HepG2 (cell line): ENCODE results near the gene NID1. TPM values are rescaled to one million over a fixed set of nuclear protein-coding genes. Genes with fewer than 3 reads are reported as not detected.

Experiments used
- FOSL2 ChIP-seq: sonication (generic); formaldehyde crosslinking; IDR thresholded peaks from 2 replicates; pipeline ENCODE4 v1.4.0; 2020; ENCODE audit warnings: missing genetic modification reagents
- FOXO1 ChIP-seq: sonication (generic); formaldehyde crosslinking; IDR thresholded peaks from 2 replicates; pipeline ENCODE4 v1.4.0; 2020; ENCODE audit warnings: missing genetic modification reagents
- IRX3 ChIP-seq: sonication (generic); formaldehyde crosslinking; IDR thresholded peaks from 2 replicates; pipeline ENCODE4 v1.8.1; 2023; ENCODE audit warnings: mild to moderate bottlenecking, low read depth, missing genetic modification reagents, borderline replicate concordance
- KLF12 ChIP-seq: sonication (generic); formaldehyde crosslinking; IDR thresholded peaks from 2 replicates; pipeline ENCODE4 v1.4.0; 2020; ENCODE audit warnings: missing genetic modification reagents, borderline replicate concordance
- PLRG1 ChIP-seq: fragments of 450-650 bp; conservative IDR thresholded peaks from 2 replicates; pipeline ENCODE4 v1.6.1; 2016
- SP1 ChIP-seq, 2 experiments: fragments of 450-650 bp in 1 of 2; sonication (generic) in 1 of 2; formaldehyde crosslinking in 1 of 2; IDR thresholded peaks; 2 replicates each; pipeline versions ENCODE4 v1.4.0 to v1.6.1; 2016 to 2020; ENCODE audit warnings: missing genetic modification reagents in 1 of 2
- TEAD3 ChIP-seq: optimal IDR thresholded peaks from 2 replicates; pipeline ENCODE3; 2016; ENCODE audit warnings: borderline replicate concordance
- ZNF292 ChIP-seq: sonication (generic); formaldehyde crosslinking; IDR thresholded peaks from 2 replicates; pipeline ENCODE4 v1.8.1; 2022; ENCODE audit warnings: mild to moderate bottlenecking, low read depth, missing genetic modification reagents, borderline replicate concordance
- ZNF746 ChIP-seq: sonication (generic); formaldehyde crosslinking; IDR thresholded peaks from 2 replicates; pipeline ENCODE4 v1.8.0; 2022; ENCODE audit warnings: mild to moderate bottlenecking, missing genetic modification reagents
- ZNF782 ChIP-seq: sonication (generic); formaldehyde crosslinking; IDR thresholded peaks from 2 replicates; pipeline ENCODE4 v1.4.0; 2020; ENCODE audit warnings: missing genetic modification reagents, mild to moderate bottlenecking, borderline replicate concordance
- polyA plus RNA-seq, 8 experiments: library from polyadenylated mRNA; depleted of rRNA in 3 of 8; stranded (reverse) in 7 of 8; unstranded in 1 of 8; fragments of >200 nt; fragmentation: Illumina TruSeq in 4 of 8; extraction: Trizol in 4 of 8; gene quantifications; 2 replicates each; pipeline versions ENCODE4 v1.2.1 to v1.2.3, GENCODE V29; 2011 to 2016; ENCODE audit warnings: low read depth in 4 of 8, missing spikeins in 1 of 8, mixed read lengths in 1 of 8; ENCODE audit not compliant: insufficient read depth in 1 of 8
- total RNA-seq, 5 experiments: library from RNA; depleted of rRNA; stranded (reverse); fragments of >200 nt; fragmentation: Illumina TruSeq; extraction: Trizol; gene quantifications; 2 replicates each; pipeline ENCODE4 v1.2.3, GENCODE V29; 2016; ENCODE audit warnings: low read depth in 1 of 5
- TF ChIP-seq, protein P1 (sequence below): IDR thresholded peaks from 2 replicates; pipeline ENCODE4 v1.4.0; 2020; ENCODE audit warnings: mild to moderate bottlenecking, missing genetic modification reagents
- TF ChIP-seq, protein P2 (sequence below): sonication (generic); formaldehyde crosslinking; IDR thresholded peaks from 2 replicates; pipeline ENCODE4 v1.9.0; 2021; ENCODE audit warnings: missing genetic modification reagents, borderline replicate concordance
- TF ChIP-seq, protein P3 (sequence below): sonication (generic); formaldehyde crosslinking; conservative IDR thresholded peaks from 2 replicates; pipeline ENCODE4 v1.8.0; 2022; ENCODE audit warnings: missing genetic modification reagents
- TF ChIP-seq, protein P4 (sequence below): sonication (generic); formaldehyde crosslinking; IDR thresholded peaks from 2 replicates; pipeline ENCODE4 v1.4.0; 2020; ENCODE audit warnings: low read depth, missing genetic modification reagents
- TF ChIP-seq, protein P5 (sequence below): sonication (generic); formaldehyde crosslinking; IDR thresholded peaks from 2 replicates; pipeline ENCODE4 v1.4.0; 2020; ENCODE audit warnings: mild to moderate bottlenecking, missing genetic modification reagents

Gene NID1
- total and polyA plus RNA-seq, 2 of the 13 experiments (the other 11 are each of a cell fraction or from before 2014, with no cell fraction given) = 50.2 to 56.1 TPM

DNA sequence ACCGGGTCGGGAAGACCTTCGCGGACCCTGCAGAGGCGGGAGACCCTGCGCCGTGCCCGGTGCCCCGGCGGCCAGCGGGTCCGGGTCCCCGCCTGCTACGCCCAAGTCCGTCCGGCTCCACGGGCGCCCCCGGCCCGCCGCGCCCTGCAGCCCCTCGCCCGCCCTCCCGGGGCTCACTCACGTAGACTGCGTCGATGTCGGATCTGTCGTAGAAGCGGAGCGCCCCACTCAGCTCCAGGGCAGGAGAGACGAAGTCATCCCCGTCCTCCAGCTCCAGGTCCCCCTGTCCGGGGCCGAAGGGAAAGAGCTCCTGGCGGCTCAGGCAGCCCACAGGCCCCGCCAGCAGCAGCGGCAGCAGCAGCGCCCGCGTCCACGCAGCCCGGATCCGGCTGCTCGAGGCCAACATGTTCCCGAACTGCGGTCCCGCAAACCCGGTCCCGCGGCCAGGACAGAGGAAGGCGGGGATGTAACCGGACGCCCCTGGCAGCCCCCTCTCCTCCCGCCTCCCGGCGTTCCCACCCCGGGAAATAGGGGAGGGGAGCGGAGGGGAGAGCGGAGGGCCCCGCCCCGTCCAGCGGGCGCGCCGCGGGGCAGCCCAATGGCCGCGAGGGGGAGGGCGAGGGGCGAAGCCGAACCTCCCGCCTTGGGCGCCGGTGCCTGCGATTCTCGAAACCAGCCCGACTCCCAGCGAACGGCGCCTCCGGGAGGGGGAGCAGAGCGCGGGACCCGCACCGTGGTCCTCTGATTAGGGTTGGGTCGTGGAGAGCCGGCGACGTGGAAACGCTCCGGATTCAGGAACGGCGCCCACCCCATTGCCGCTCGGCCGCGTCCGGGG lies at the start of gene NID1 (continued):
- TF ChIP-seq, protein P1, sequence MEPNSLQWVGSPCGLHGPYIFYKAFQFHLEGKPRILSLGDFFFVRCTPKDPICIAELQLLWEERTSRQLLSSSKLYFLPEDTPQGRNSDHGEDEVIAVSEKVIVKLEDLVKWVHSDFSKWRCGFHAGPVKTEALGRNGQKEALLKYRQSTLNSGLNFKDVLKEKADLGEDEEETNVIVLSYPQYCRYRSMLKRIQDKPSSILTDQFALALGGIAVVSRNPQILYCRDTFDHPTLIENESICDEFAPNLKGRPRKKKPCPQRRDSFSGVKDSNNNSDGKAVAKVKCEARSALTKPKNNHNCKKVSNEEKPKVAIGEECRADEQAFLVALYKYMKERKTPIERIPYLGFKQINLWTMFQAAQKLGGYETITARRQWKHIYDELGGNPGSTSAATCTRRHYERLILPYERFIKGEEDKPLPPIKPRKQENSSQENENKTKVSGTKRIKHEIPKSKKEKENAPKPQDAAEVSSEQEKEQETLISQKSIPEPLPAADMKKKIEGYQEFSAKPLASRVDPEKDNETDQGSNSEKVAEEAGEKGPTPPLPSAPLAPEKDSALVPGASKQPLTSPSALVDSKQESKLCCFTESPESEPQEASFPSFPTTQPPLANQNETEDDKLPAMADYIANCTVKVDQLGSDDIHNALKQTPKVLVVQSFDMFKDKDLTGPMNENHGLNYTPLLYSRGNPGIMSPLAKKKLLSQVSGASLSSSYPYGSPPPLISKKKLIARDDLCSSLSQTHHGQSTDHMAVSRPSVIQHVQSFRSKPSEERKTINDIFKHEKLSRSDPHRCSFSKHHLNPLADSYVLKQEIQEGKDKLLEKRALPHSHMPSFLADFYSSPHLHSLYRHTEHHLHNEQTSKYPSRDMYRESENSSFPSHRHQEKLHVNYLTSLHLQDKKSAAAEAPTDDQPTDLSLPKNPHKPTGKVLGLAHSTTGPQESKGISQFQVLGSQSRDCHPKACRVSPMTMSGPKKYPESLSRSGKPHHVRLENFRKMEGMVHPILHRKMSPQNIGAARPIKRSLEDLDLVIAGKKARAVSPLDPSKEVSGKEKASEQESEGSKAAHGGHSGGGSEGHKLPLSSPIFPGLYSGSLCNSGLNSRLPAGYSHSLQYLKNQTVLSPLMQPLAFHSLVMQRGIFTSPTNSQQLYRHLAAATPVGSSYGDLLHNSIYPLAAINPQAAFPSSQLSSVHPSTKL (CRISPR knock-in tag) = peak; percentile 47; the same call in 1 of the 2 replicates
- no peak for TF ChIP-seq SP1 (IDR thresholded peaks at IDR 0.05)
- peak; percentile 51 for TF ChIP-seq SP1 (CRISPR knock-in tag; IDR thresholded peaks at IDR 0.05)
- TF ChIP-seq, protein P2, sequence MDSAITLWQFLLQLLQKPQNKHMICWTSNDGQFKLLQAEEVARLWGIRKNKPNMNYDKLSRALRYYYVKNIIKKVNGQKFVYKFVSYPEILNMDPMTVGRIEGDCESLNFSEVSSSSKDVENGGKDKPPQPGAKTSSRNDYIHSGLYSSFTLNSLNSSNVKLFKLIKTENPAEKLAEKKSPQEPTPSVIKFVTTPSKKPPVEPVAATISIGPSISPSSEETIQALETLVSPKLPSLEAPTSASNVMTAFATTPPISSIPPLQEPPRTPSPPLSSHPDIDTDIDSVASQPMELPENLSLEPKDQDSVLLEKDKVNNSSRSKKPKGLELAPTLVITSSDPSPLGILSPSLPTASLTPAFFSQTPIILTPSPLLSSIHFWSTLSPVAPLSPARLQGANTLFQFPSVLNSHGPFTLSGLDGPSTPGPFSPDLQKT (CRISPR knock-in tag) = no peak; the same call in 1 of the 2 replicates
- TF ChIP-seq KLF12 (CRISPR knock-in tag) = no peak
- TF ChIP-seq, protein P3, sequence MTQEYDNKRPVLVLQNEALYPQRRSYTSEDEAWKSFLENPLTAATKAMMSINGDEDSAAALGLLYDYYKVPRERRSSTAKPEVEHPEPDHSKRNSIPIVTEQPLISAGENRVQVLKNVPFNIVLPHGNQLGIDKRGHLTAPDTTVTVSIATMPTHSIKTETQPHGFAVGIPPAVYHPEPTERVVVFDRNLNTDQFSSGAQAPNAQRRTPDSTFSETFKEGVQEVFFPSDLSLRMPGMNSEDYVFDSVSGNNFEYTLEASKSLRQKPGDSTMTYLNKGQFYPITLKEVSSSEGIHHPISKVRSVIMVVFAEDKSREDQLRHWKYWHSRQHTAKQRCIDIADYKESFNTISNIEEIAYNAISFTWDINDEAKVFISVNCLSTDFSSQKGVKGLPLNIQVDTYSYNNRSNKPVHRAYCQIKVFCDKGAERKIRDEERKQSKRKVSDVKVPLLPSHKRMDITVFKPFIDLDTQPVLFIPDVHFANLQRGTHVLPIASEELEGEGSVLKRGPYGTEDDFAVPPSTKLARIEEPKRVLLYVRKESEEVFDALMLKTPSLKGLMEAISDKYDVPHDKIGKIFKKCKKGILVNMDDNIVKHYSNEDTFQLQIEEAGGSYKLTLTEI (CRISPR knock-in tag) = no peak
- TF ChIP-seq, protein P4, sequence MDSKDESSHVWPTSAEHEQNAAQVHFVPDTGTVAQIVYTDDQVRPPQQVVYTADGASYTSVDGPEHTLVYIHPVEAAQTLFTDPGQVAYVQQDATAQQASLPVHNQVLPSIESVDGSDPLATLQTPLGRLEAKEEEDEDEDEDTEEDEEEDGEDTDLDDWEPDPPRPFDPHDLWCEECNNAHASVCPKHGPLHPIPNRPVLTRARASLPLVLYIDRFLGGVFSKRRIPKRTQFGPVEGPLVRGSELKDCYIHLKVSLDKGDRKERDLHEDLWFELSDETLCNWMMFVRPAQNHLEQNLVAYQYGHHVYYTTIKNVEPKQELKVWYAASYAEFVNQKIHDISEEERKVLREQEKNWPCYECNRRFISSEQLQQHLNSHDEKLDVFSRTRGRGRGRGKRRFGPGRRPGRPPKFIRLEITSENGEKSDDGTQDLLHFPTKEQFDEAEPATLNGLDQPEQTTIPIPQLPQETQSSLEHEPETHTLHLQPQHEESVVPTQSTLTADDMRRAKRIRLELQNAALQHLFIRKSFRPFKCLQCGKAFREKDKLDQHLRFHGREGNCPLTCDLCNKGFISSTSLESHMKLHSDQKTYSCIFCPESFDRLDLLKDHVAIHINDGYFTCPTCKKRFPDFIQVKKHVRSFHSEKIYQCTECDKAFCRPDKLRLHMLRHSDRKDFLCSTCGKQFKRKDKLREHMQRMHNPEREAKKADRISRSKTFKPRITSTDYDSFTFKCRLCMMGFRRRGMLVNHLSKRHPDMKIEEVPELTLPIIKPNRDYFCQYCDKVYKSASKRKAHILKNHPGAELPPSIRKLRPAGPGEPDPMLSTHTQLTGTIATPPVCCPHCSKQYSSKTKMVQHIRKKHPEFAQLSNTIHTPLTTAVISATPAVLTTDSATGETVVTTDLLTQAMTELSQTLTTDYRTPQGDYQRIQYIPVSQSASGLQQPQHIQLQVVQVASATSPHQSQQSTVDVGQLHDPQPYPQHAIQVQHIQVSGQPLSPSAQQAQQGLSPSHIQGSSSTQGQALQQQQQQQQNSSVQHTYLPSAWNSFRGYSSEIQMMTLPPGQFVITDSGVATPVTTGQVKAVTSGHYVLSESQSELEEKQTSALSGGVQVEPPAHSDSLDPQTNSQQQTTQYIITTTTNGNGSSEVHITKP (CRISPR knock-in tag) = peak; percentile 96
- TF ChIP-seq ZNF746 (CRISPR knock-in tag) = peak; percentile 98
- no peak; the same call in 1 of the 2 replicates for TF ChIP-seq IRX3 (CRISPR knock-in tag)
- peak; percentile 88 for TF ChIP-seq FOSL2 (CRISPR knock-in tag)
- TF ChIP-seq ZNF292 (CRISPR knock-in tag) = peak; percentile 56; the same call in 1 of the 2 replicates
- TF ChIP-seq FOXO1 (CRISPR knock-in tag) = peak; percentile 37; the same call in 1 of the 2 replicates
- TF ChIP-seq PLRG1 = no peak
- TF ChIP-seq, protein P5, sequence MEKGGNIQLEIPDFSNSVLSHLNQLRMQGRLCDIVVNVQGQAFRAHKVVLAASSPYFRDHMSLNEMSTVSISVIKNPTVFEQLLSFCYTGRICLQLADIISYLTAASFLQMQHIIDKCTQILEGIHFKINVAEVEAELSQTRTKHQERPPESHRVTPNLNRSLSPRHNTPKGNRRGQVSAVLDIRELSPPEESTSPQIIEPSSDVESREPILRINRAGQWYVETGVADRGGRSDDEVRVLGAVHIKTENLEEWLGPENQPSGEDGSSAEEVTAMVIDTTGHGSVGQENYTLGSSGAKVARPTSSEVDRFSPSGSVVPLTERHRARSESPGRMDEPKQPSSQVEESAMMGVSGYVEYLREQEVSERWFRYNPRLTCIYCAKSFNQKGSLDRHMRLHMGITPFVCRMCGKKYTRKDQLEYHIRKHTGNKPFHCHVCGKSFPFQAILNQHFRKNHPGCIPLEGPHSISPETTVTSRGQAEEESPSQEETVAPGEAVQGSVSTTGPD (CRISPR knock-in tag) = no peak
- no peak for TF ChIP-seq ZNF782 (CRISPR knock-in tag)
- TF ChIP-seq TEAD3 (CRISPR knock-in tag) = peak; percentile 30
